MM.1S (cell line): Measurements from ENCODE around the gene NINL.

Experiments
- EZH2 ChIP-seq: fragments of 300-600 bp; sonication (generic); optimal IDR thresholded peaks from 2 replicates; pipeline ENCODE3; 2017; ENCODE audit warnings: low read depth, mild to moderate bottlenecking, antibody characterized with exemption, low read length, mixed read lengths
- EZH2phosphoT487 ChIP-seq: fragments of 300-600 bp; sonication (generic); IDR thresholded peaks from 2 replicates; pipeline ENCODE4 v1.6.1; 2018; ENCODE audit warnings: antibody characterized with exemption, low read length
- TF ChIP-seq, protein P1 (sequence below): fragments of 300-600 bp; sonication (generic); IDR thresholded peaks from 2 replicates; pipeline ENCODE4 v1.5.1; 2016; ENCODE audit warnings: antibody characterized with exemption, low read length, mixed read lengths

DNA sequence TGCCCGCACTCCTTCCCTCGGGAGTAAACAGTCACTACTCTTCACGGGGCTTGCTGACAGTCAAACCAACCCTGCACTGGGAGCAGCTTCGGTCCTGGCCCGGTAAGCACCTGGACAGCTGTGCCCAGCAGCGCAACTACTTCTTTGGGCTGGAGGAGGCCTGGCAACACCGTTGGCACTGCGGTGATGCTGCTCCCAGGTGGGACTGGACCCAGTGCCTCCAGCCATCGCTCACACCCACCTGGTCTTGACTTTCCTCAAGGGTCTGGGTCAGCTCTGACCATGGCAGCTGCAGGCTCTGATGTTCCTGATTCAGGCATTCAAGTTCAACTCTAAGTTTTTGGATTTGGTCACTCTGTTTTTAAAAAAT, 124.1 kb downstream of the NINL start:
- TF ChIP-seq, protein P1, sequence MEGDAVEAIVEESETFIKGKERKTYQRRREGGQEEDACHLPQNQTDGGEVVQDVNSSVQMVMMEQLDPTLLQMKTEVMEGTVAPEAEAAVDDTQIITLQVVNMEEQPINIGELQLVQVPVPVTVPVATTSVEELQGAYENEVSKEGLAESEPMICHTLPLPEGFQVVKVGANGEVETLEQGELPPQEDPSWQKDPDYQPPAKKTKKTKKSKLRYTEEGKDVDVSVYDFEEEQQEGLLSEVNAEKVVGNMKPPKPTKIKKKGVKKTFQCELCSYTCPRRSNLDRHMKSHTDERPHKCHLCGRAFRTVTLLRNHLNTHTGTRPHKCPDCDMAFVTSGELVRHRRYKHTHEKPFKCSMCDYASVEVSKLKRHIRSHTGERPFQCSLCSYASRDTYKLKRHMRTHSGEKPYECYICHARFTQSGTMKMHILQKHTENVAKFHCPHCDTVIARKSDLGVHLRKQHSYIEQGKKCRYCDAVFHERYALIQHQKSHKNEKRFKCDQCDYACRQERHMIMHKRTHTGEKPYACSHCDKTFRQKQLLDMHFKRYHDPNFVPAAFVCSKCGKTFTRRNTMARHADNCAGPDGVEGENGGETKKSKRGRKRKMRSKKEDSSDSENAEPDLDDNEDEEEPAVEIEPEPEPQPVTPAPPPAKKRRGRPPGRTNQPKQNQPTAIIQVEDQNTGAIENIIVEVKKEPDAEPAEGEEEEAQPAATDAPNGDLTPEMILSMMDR = no peak
- TF ChIP-seq EZH2 = no peak
- TF ChIP-seq EZH2phosphoT487 = no peak
